Endothelial cell of umbilical vein (primary cell): ENCODE data around the gene SPG7.

Experiments
- POLR2AphosphoS5 ChIP-seq: IDR thresholded peaks from 2 replicates; pipeline ENCODE4 v1.6.1; 2012; ENCODE audit warnings: low read depth, mild to moderate bottlenecking, control low read depth, low read length, moderate library complexity; ENCODE audit not compliant: insufficient read depth
- TF ChIP-seq, protein P1 (sequence below): IDR thresholded peaks from 2 replicates; pipeline ENCODE4 v1.6.1; 2011; ENCODE audit not compliant: insufficient read depth, insufficient read length

- no peak for TF ChIP-seq POLR2AphosphoS5
- TF ChIP-seq, protein P1, sequence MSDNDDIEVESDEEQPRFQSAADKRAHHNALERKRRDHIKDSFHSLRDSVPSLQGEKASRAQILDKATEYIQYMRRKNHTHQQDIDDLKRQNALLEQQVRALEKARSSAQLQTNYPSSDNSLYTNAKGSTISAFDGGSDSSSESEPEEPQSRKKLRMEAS: no peak
These were observed 23.1 kb upstream of the SPG7 start for GRCh38 chr16:89484923-89485679.
